SK-N-SH (cell line): ENCODE measurements around the gene WBP1.

Experiments used
- CTCF ChIP-seq: fragments of 200-600 bp; sonication (generic); IDR thresholded peaks from 2 replicates; pipeline ENCODE4 v1.6.1; 2017; ENCODE audit warnings: antibody characterized with exemption, mild to moderate bottlenecking, moderate library complexity
- EZH2phosphoT487 ChIP-seq: fragments of 200-600 bp; sonication (generic); IDR thresholded peaks from 2 replicates; pipeline ENCODE4 v1.6.1; 2017; ENCODE audit warnings: low read depth, mixed run types, mild to moderate bottlenecking, antibody characterized with exemption, moderate library complexity, borderline replicate concordance
- FOXM1 ChIP-seq: IDR thresholded peaks from 2 replicates; pipeline ENCODE4 v1.4.0; 2012; ENCODE audit warnings: low read depth, mild to moderate bottlenecking
- MAX ChIP-seq: IDR thresholded peaks from 2 replicates; pipeline ENCODE4 v1.4.0; 2012; ENCODE audit warnings: low read depth
- POLR2AphosphoS5 ChIP-seq: IDR thresholded peaks from 2 replicates; pipeline ENCODE4 v1.6.1; 2012; ENCODE audit warnings: low read depth, low read length
- RAD21 ChIP-seq: IDR thresholded peaks from 2 replicates; pipeline ENCODE4 v1.6.1; 2012; ENCODE audit warnings: mild to moderate bottlenecking, low read length
- YY1 ChIP-seq: IDR thresholded peaks from 2 replicates; pipeline ENCODE4 v1.4.0; 2012; ENCODE audit warnings: low read depth, mild to moderate bottlenecking

GRCh38 chr2:74488643-74489481 lies 30.6 kb downstream of the WBP1 start:
- TF ChIP-seq CTCF (no peak), YY1 (no peak), RAD21 (no peak), FOXM1 (no peak), EZH2phosphoT487 (no peak), MAX (no peak), POLR2AphosphoS5 (no peak)
